ENCODE data around the gene IRGQ.
A peak's percentile ranks its signal among the peaks of the same experiment; 100 is the strongest.
"Not testable (repeated sequence)": the region's sequence is repeated elsewhere in the genome, so short reads cannot be mapped to it uniquely, and the experiment has no call there.

Gene IRGQ

GRCh38 chr19:43624933-43625332 is 29.0 kb upstream of the IRGQ start:
- DNase-seq = peak; percentile 45 to 63

GRCh38 chr19:43623889-43624670 is 28.1 kb upstream of the IRGQ start:
- DNase-seq = no peak

- DNase-seq = no peak
Observed at GRCh38 chr19:43622956-43623355, 27.0 kb upstream of the IRGQ start.

GRCh38 chr19:43622070-43622469 is 26.1 kb upstream of the IRGQ start:
- no peak for DNase-seq

- no peak for DNase-seq
Observed at GRCh38 chr19:43620061-43621001, 24.4 kb upstream of the IRGQ start.

- DNase-seq = peak; percentile 81 to 91
Observed at GRCh38 chr19:43619262-43620060, 23.5 kb upstream of the IRGQ start, which contains the start of gene ZNF428. ZNF428 (minus strand) TSS chr19:43619629; CDS start chr19:43614304, 5,325 bp downstream.

GRCh38 chr19:43618921-43619261 is 23.0 kb upstream of the IRGQ start:
- peak in 1 of 2 donors; percentile 30 for DNase-seq

- no peak for DNase-seq
Observed at GRCh38 chr19:43616954-43617353, 21.0 kb upstream of the IRGQ start.

GRCh38 chr19:43616306-43616705 is 20.4 kb upstream of the IRGQ start:
- DNase-seq = no peak

- DNase-seq = no peak
Observed at GRCh38 chr19:43612374-43612773, 16.4 kb upstream of the IRGQ start.

GRCh38 chr19:43611788-43612187 is 15.9 kb upstream of the IRGQ start, which contains the start of gene SRRM5:
SRRM5 (plus strand) TSS chr19:43612088; CDS start chr19:43612122, 34 bp downstream.
- no peak for DNase-seq

GRCh38 chr19:43610493-43610892 is 14.6 kb upstream of the IRGQ start:
- DNase-seq = no peak

- no peak for DNase-seq
Observed at GRCh38 chr19:43609872-43610271, 13.9 kb upstream of the IRGQ start.

- no peak for DNase-seq
Observed at GRCh38 chr19:43607238-43608205, 11.6 kb upstream of the IRGQ start.

- no peak for DNase-seq
Observed at GRCh38 chr19:43606569-43607229, 10.8 kb upstream of the IRGQ start.

GRCh38 chr19:43605875-43606568 is 10.1 kb upstream of the IRGQ start:
- no peak for DNase-seq

GRCh38 chr19:43600326-43600725 is 4.4 kb upstream of the IRGQ start:
- DNase-seq = not testable (repeated sequence)

- no peak for DNase-seq
Observed at GRCh38 chr19:43599635-43600295, 3.8 kb upstream of the IRGQ start.

- DNase-seq = no peak
Observed at GRCh38 chr19:43598445-43599240, 2.7 kb upstream of the IRGQ start.
